ENCODE results near the gene SLC43A1.
"Not testable (repeated sequence)": the region's sequence is repeated elsewhere in the genome, so short reads cannot be mapped to it uniquely, and the experiment has no call there.

Gene SLC43A1

GRCh38 chr11:57515332-57516060 lies at the start of gene SLC43A1:
Gene SLC43A1 (minus strand): TSS chr11:57515702. CDS start chr11:57514111, 1,591 bp downstream.
- no peak for DNase-seq

- no peak for DNase-seq
These were observed 47.1 kb upstream of the SLC43A1 start for GRCh38 chr11:57562596-57562995.

- peak; percentile 23 for DNase-seq
These were observed 44.6 kb upstream of the SLC43A1 start for GRCh38 chr11:57560146-57560545.

GRCh38 chr11:57556041-57556440 lies 40.5 kb upstream of the SLC43A1 start:
- DNase-seq: no peak

GRCh38 chr11:57555393-57555792 lies 39.9 kb upstream of the SLC43A1 start:
- no peak for DNase-seq

- no peak for DNase-seq
These were observed 37.0 kb upstream of the SLC43A1 start for GRCh38 chr11:57552479-57552878.

- DNase-seq: no peak
These were observed 36.4 kb upstream of the SLC43A1 start for GRCh38 chr11:57551941-57552340.

- no peak for DNase-seq
These were observed 34.5 kb upstream of the SLC43A1 start for GRCh38 chr11:57549983-57550382.

GRCh38 chr11:57547854-57548377 lies 32.4 kb upstream of the SLC43A1 start:
- DNase-seq: no peak

GRCh38 chr11:57546869-57547475 lies 31.5 kb upstream of the SLC43A1 start:
- no peak for DNase-seq

GRCh38 chr11:57546451-57546850 lies 30.9 kb upstream of the SLC43A1 start:
- no peak for DNase-seq

- DNase-seq: no peak
These were observed 30.4 kb upstream of the SLC43A1 start for GRCh38 chr11:57545883-57546282.

- DNase-seq: no peak
These were observed 29.1 kb upstream of the SLC43A1 start for GRCh38 chr11:57544566-57544965.

- no peak for DNase-seq
These were observed 28.1 kb upstream of the SLC43A1 start for GRCh38 chr11:57543593-57543992.

- DNase-seq: no peak
These were observed 27.1 kb upstream of the SLC43A1 start for GRCh38 chr11:57542582-57542981.

- no peak for DNase-seq
These were observed 25.7 kb upstream of the SLC43A1 start for GRCh38 chr11:57541169-57541568.

GRCh38 chr11:57539342-57539741 lies 23.8 kb upstream of the SLC43A1 start:
- no peak for DNase-seq

GRCh38 chr11:57536947-57537619 lies 21.6 kb upstream of the SLC43A1 start, which contains the start of gene SMTNL1:
Gene SMTNL1 (plus strand): TSS chr11:57537595. CDS start chr11:57542643, 5,048 bp downstream.
- DNase-seq: peak; percentile 34

GRCh38 chr11:57534449-57534848 lies 18.9 kb upstream of the SLC43A1 start:
- not testable (repeated sequence) for DNase-seq

- DNase-seq: peak; percentile 99
These were observed 15.3 kb upstream of the SLC43A1 start, which contains the start of gene TIMM10 for GRCh38 chr11:57530596-57531507. Gene TIMM10 (minus strand): TSS chr11:57530754. CDS start chr11:57530189, 565 bp downstream.

- no peak for DNase-seq
These were observed 14.7 kb upstream of the SLC43A1 start for GRCh38 chr11:57530215-57530595.

- no peak for DNase-seq
These were observed 13.5 kb upstream of the SLC43A1 start for GRCh38 chr11:57529012-57529411.

Data from NCI-H2029 (cell line).